GM12878 (cell line): ENCODE measurements around the gene SUB1. TPM values are rescaled to one million over a fixed set of nuclear protein-coding genes. Genes with fewer than 3 reads are reported as not detected.
A peak's percentile ranks its signal among the peaks of the same experiment; 100 is the strongest.

Source experiments
- BRCA1 ChIP-seq: IDR thresholded peaks from 2 replicates; pipeline ENCODE4 v1.6.1; 2011; ENCODE audit warnings: low read depth, low read length, improper control_type of control experiment
- CHD1 ChIP-seq: IDR thresholded peaks from 2 replicates; pipeline ENCODE4 v1.6.1; 2012; ENCODE audit warnings: low read depth, low read length, improper control_type of control experiment
- FOS ChIP-seq: IDR thresholded peaks from 3 replicates; pipeline ENCODE4 v1.6.1; 2011; ENCODE audit warnings: borderline replicate concordance; ENCODE audit not compliant: insufficient read length; ENCODE audit errors: extremely low read depth
- GATAD2B ChIP-seq: fragments of 450-650 bp; conservative IDR thresholded peaks from 2 replicates; pipeline ENCODE4 v1.6.1; 2017; ENCODE audit warnings: low read depth, mild to moderate bottlenecking, moderate library complexity
- HSF1 ChIP-seq: fragments of 150-350 bp; IDR thresholded peaks from 2 replicates; pipeline ENCODE4 v1.6.1; 2014; ENCODE audit warnings: mild to moderate bottlenecking, low read depth, low read length
- MAX ChIP-seq: IDR thresholded peaks from 2 replicates; pipeline ENCODE4 v1.6.1; 2012; ENCODE audit warnings: low read depth, low read length, improper control_type of control experiment
- MXI1 ChIP-seq: fragments of 150-350 bp; IDR thresholded peaks from 2 replicates; pipeline ENCODE4 v1.6.1; 2011; ENCODE audit warnings: low read depth, mild to moderate bottlenecking, inconsistent platforms, low read length, improper control_type of control experiment
- NFIC ChIP-seq: IDR thresholded peaks from 2 replicates; pipeline ENCODE4 v1.6.1; 2012; ENCODE audit warnings: low read depth, mild to moderate bottlenecking, inconsistent platforms, low read length, moderate library complexity
- POU2F2 ChIP-seq: IDR thresholded peaks from 3 replicates; pipeline ENCODE4 v1.6.1; 2011; ENCODE audit warnings: low read depth, mild to moderate bottlenecking, low read length, borderline replicate concordance
- PRDM15 ChIP-seq: fragments of 450-650 bp; formaldehyde crosslinking; IDR thresholded peaks from 2 replicates; pipeline ENCODE4 v1.4.0; 2020; ENCODE audit warnings: mild to moderate bottlenecking, moderate library complexity
- SIX5 ChIP-seq: IDR thresholded peaks from 2 replicates; pipeline ENCODE4 v1.6.1; 2011; ENCODE audit warnings: mild to moderate bottlenecking, low read depth, low read length, moderate library complexity; ENCODE audit not compliant: severe bottlenecking
- SMAD5 ChIP-seq: IDR thresholded peaks from 2 replicates; pipeline ENCODE4 v1.6.1; 2016; ENCODE audit warnings: antibody characterized with exemption, low read depth
- STAT3 ChIP-seq: IDR thresholded peaks from 2 replicates; pipeline ENCODE4 v1.6.1; 2011; ENCODE audit warnings: low read depth, low read length, improper control_type of control experiment
- TBL1XR1 ChIP-seq: IDR thresholded peaks from 2 replicates; pipeline ENCODE4 v1.6.1; 2012; ENCODE audit warnings: low read depth, low read length, improper control_type of control experiment
- WRNIP1 ChIP-seq: IDR thresholded peaks from 2 replicates; pipeline ENCODE4 v1.6.1; 2011; ENCODE audit warnings: low read depth, low read length, improper control_type of control experiment, borderline replicate concordance
- ZBTB33 ChIP-seq: fragments of 450-650 bp; IDR thresholded peaks from 2 replicates; pipeline ENCODE4 v1.6.1; 2017; ENCODE audit warnings: mild to moderate bottlenecking
- ZSCAN29 ChIP-seq: fragments of 450-650 bp; IDR thresholded peaks from 2 replicates; pipeline ENCODE4 v1.6.1; 2017; ENCODE audit warnings: mild to moderate bottlenecking, moderate library complexity
- polyA plus RNA-seq, 11 experiments: library from polyadenylated mRNA; depleted of rRNA in 4 of 11; unstranded in 6 of 11; stranded (reverse) in 5 of 11; fragments of >200 nt; fragmentation: Nextera tagmentation in 4 of 11; fragmentation: Illumina TruSeq in 1 of 11; extraction: Ambion mirVana in 4 of 11; extraction: Trizol in 1 of 11; gene quantifications; 1 replicate in 1 of 11; 2 replicates in 10 of 11; pipeline versions ENCODE4 v1.2.1 to v1.2.3, GENCODE V29; 2011 to 2016; ENCODE audit warnings: inconsistent platforms in 2 of 11, missing spikeins in 2 of 11, low read depth in 1 of 11
- total RNA-seq, 4 experiments: library from RNA; depleted of rRNA in 3 of 4; stranded (reverse); fragments of >200 nt in 3 of 4; fragmentation: Illumina TruSeq in 1 of 4; extraction: Trizol in 1 of 4; gene quantifications; 2 replicates each; pipeline versions ENCODE4 v1.2.1 to v1.2.3, GENCODE V29; 2013 to 2021

The SUB1 gene
- total and polyA plus RNA-seq, 10 of the 15 experiments (the other 5 are each of a cell fraction or from before 2014, with no cell fraction given): 468 to 2,785 (median 1,145) TPM

- TF ChIP-seq CHD1: no peak
- no peak for TF ChIP-seq SIX5
- TF ChIP-seq BRCA1: no peak
- TF ChIP-seq SMAD5: no peak
- 0 out of 2 replicates have a peak, but pooled peaks have one; percentile 33 for TF ChIP-seq TBL1XR1
- no peak for TF ChIP-seq HSF1
- no peak for TF ChIP-seq STAT3
- no peak for TF ChIP-seq ZSCAN29
- TF ChIP-seq FOS: no peak
- TF ChIP-seq GATAD2B: no peak
- no peak for TF ChIP-seq ZBTB33
- peak; percentile 77 for TF ChIP-seq NFIC
- TF ChIP-seq MXI1: no peak
- no peak for TF ChIP-seq PRDM15 (CRISPR knock-in tag)
- no peak for TF ChIP-seq POU2F2
- TF ChIP-seq MAX: no peak
- TF ChIP-seq WRNIP1: no peak
Observed at GRCh38 chr5:32539981-32540845, 45.1 kb upstream of the SUB1 start (continued).
